Uterus (tissue), 4 donors: Measurements from ENCODE around the gene NAT9. TPM values are rescaled to one million over a fixed set of nuclear protein-coding genes. Genes with fewer than 3 reads are reported as not detected.

Experiments
- DNase-seq, 2 donors: peaks; one replicate each; pipeline ENCODE4 v3.0.0-alpha.2; 2019 to 2020
- H3K27ac ChIP-seq, 2 donors: fragments of 200-600 bp; sonication (generic); 1 replicate in 1 of 2; 2 replicates in 1 of 2; pipeline ENCODE4 v1.5.1; 2016 to 2018
- H3K27me3 ChIP-seq, 2 donors: fragments of 200-600 bp; sonication (generic); one replicate each; pipeline ENCODE4 v1.5.1; 2018 to 2019; ENCODE audit warnings: control low read depth in 1 of 2
- H3K36me3 ChIP-seq, 2 donors: fragments of 200-600 bp; sonication (generic); one replicate each; pipeline ENCODE4 v1.5.1; 2019; ENCODE audit warnings: control low read depth in 1 of 2
- H3K4me1 ChIP-seq, 2 donors: fragments of 200-600 bp; sonication (generic); one replicate each; pipeline ENCODE4 v1.5.1; 2018 to 2019; ENCODE audit warnings: control low read depth in 1 of 2
- H3K4me3 ChIP-seq, 2 donors: fragments of 200-600 bp; sonication (generic); 1 replicate in 1 of 2; 2 replicates in 1 of 2; pipeline ENCODE4 v1.5.1; 2018 to 2019; ENCODE audit warnings: mild to moderate bottlenecking in 1 of 2
- H3K9me3 ChIP-seq, 2 donors: fragments of 200-600 bp; sonication (generic); one replicate each; pipeline ENCODE4 v1.5.1; 2019; ENCODE audit warnings: control low read depth in 1 of 2
- CTCF ChIP-seq, 4 experiments: fragments of 200-600 bp in 2 of 4; fragments of 450-650 bp in 2 of 4; sonication (generic) in 2 of 4; IDR thresholded peaks; one replicate each; pipeline ENCODE4 v1.5.1; 2016 to 2019; ENCODE audit warnings: antibody characterized with exemption in 4 of 4, mild to moderate bottlenecking in 2 of 4, moderate library complexity in 1 of 4
- POLR2A ChIP-seq, 2 donors: fragments of 450-650 bp; IDR thresholded peaks; one replicate each; pipeline ENCODE4 v1.6.1; 2016; ENCODE audit warnings: antibody characterized with exemption in 2 of 2, mild to moderate bottlenecking in 1 of 2, moderate library complexity in 1 of 2
- intact Hi-C: fragments of 100-400 bp; cut with DNase I; formaldehyde crosslinking; loops from one replicate; pipeline ENCODE4 v1.15.1; 2023; ENCODE audit warnings: low total_unique reads
- total RNA-seq, 4 donors: library from RNA; depleted of rRNA in 3 of 4; stranded (reverse); fragments of >200 nt in 3 of 4; gene quantifications; one replicate each; pipeline versions ENCODE4 v1.1.0 to v1.2.4, GENCODE V29; 2014 to 2023
- donor health status: DM: yes; HTN: yes; CAD: no.

NAT9 gene
- total RNA-seq, 4 donors from 2014 or later, result 5.4 to 53.3 (median 33.9) TPM

GRCh38 chr17:74738051-74738996, 37.8 kb downstream of the NAT9 start:
- H3K27me3 ChIP-seq, result peaks cover 0 to 22% of the 10 kb centered on the region in 2 donors

GRCh38 chr17:74737299-74738050, 38.7 kb downstream of the NAT9 start:
- Histone ChIP-seq H3K4me3 (no peak overlapping the region), H3K36me3 (no peaks in the 10 kb centered on the region), H3K27me3 (peaks cover 0 to 22% of the 10 kb centered on the region in 2 donors), H3K27ac (no peak overlapping the region), H3K9me3 (no peaks in the 10 kb centered on the region), H3K4me1 (peaks cover 0 to 13% of the 10 kb centered on the region in 2 donors)
- TF ChIP-seq POLR2A (IDR thresholded peaks at IDR 0.05) (no peak), CTCF (IDR thresholded peaks at IDR 0.05) (peak in 1 of 4 experiments; percentile 9)
- intact Hi-C loops, result no loop called here
- DNase-seq, result no peak

More at GRCh38 chr17:74738051-74738996, 37.8 kb downstream of the NAT9 start:
- H3K4me3 ChIP-seq, result no peak overlapping the region
- intact Hi-C loops, result no loop called here
- DNase-seq, result no peak
- peaks cover 0 to 13% of the 10 kb centered on the region in 2 donors for H3K4me1 ChIP-seq
- H3K9me3 ChIP-seq, result no peaks in the 10 kb centered on the region
- no peaks in the 10 kb centered on the region for H3K36me3 ChIP-seq
- no peak for TF ChIP-seq CTCF (IDR thresholded peaks at IDR 0.05)
- TF ChIP-seq POLR2A (IDR thresholded peaks at IDR 0.05), result no peak
- H3K27ac ChIP-seq, result no peak overlapping the region

- intact Hi-C loops, result no loop called here
- H3K9me3 ChIP-seq, result no peaks in the 10 kb centered on the region
- no peak within 1 kb of the TSS for H3K4me3 ChIP-seq
- TF ChIP-seq POLR2A (IDR thresholded peaks at IDR 0.05), result no peak
- peak in 1 of 4 experiments; percentile 33 for TF ChIP-seq CTCF (IDR thresholded peaks at IDR 0.05)
- peaks cover 0 to 13% of the 10 kb centered on the region in 2 donors for H3K4me1 ChIP-seq
- peaks cover 0 to 22% of the 10 kb centered on the region in 2 donors for H3K27me3 ChIP-seq
- H3K36me3 ChIP-seq, result no peaks in the 10 kb centered on the region
- DNase-seq, result no peak
- no peak within 1 kb of the TSS for H3K27ac ChIP-seq
These were observed 39.4 kb downstream of the NAT9 start, which contains the start of gene RAB37 for GRCh38 chr17:74736513-74737298. Gene RAB37, plus strand, starts transcription at chr17:74737256. Its CDS starts 17 bp downstream, at chr17:74737273.

- Histone ChIP-seq H3K27me3 (peaks cover 0 to 22% of the 10 kb centered on the region in 2 donors), H3K9me3 (no peaks in the 10 kb centered on the region), H3K4me1 (peaks cover 0 to 13% of the 10 kb centered on the region in 2 donors), H3K36me3 (no peaks in the 10 kb centered on the region), H3K27ac (no peak overlapping the region), H3K4me3 (no peak overlapping the region)
- TF ChIP-seq POLR2A (IDR thresholded peaks at IDR 0.05) (no peak), CTCF (IDR thresholded peaks at IDR 0.05) (no peak)
- no peak for DNase-seq
- intact Hi-C loops, result no loop called here
These were observed 41.9 kb downstream of the NAT9 start for GRCh38 chr17:74734256-74734655.
